NCI-H82 treated with DMSO at 0.1 percent for 48 hours (cell line): ENCODE data around the gene FNDC3B.

ENCODE experiments used
- DNase-seq: peaks from one replicate; lab custom pipeline; 2025; ENCODE audit not compliant: unreplicated experiment; lab: John Stamatoyannopoulos, UW

FNDC3B gene

GRCh38 chr3:172324611-172325203, 285.3 kb downstream of the FNDC3B start:
- DNase-seq: no peak

DNA sequence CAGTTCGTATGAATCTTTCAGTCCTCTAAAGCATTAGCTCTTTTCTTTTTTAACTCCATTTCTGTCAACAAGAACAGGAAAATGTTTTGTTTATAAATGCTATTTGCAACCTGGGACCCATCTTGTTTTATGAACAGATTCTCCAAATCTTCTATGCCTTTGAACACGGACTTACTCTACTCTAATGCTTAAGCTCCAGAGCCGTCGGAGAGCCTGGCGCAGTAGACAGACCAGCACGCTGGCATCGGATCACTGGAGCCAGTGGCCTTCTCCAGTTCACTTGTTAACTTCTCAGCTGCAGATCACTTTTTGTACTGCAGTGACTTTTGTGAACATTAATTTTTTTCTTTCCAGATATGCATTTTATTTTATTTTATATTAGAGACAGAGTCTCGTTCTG, 286.1 kb downstream of the FNDC3B start:
- no peak for DNase-seq

- no peak for DNase-seq
Measured at GRCh38 chr3:172326993-172327392, 287.6 kb downstream of the FNDC3B start.

- DNase-seq: no peak
Measured at GRCh38 chr3:172328282-172328681, 288.9 kb downstream of the FNDC3B start.

GRCh38 chr3:172329070-172329469, 289.7 kb downstream of the FNDC3B start:
- no peak for DNase-seq

GRCh38 chr3:172330413-172330812, 291.0 kb downstream of the FNDC3B start:
- DNase-seq: no peak

- peak; percentile 23 for DNase-seq
Measured at GRCh38 chr3:172332256-172333041, 293.1 kb downstream of the FNDC3B start.

GRCh38 chr3:172333042-172333377, 293.6 kb downstream of the FNDC3B start:
- DNase-seq: no peak

GRCh38 chr3:172333692-172334457, 294.5 kb downstream of the FNDC3B start:
- DNase-seq: no peak

DNA sequence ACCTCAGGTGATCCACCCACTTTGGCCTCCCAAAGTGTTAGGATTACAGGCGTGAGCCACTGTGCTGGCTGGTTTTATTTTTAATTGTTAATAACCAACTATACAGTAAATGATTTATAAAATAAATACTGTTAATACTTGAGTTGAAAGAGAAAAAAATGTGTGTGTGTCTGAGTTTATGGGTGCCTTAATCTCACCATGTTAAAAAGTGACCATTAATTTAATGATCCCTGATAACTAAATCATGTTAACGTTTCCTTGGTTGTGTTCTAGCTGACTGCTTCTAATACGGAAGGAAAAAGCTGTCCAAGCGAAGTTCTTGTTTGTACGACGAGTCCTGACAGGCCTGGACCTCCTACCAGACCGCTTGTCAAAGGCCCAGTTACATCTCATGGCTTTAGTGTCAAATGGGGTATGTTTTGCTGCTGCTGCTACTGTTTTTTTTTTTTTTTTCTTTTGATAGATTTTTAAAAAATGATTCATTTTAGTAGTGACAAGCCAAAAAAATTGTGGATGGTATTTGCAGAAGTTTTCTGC, 295.4 kb downstream of the FNDC3B start:
- no peak for DNase-seq

- DNase-seq: no peak
Measured at GRCh38 chr3:172339892-172340291, 300.5 kb downstream of the FNDC3B start.

GRCh38 chr3:172340583-172340982, 301.2 kb downstream of the FNDC3B start:
- DNase-seq: no peak

GRCh38 chr3:172341482-172342059, 302.2 kb downstream of the FNDC3B start:
- peak; percentile 11 for DNase-seq

GRCh38 chr3:172342097-172342659, 302.8 kb downstream of the FNDC3B start:
- DNase-seq: no peak

DNA sequence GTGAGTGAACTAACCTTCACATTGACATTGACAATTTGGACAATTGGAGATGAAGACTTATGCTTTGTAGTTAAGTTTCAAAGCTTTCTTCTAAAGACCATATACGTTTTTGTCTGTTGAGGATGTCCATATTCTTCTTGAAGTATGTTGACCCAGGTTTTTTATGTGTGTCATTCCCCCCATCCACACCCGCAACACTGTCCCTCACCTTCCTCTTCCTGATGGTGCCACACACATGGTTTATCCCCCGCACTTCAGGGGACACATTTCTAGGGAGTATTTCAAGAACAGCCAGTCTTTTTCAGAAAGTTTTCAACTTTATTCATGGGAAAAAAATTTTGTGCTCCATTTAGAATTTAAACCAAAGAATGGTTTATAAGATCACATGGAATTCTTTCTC, 303.7 kb downstream of the FNDC3B start:
- no peak for DNase-seq

GRCh38 chr3:172343979-172344378, 304.6 kb downstream of the FNDC3B start:
- no peak for DNase-seq

DNA sequence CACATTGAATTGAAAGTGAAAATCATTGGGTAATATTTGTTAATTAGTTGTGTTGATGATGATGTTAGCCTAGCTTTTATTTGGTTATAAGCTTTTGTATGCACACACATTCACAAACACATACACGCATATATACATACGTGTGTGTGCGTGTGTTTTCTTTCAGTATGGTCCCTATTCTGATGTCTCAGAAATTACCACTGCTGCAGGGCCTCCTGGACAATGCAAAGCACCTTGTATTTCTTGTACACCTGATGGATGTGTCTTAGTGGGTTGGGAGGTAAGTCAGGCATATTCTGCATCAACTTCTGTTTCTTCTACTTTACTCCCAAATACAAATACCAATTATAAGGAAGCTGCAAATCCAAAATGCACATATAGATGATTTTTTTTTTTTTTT, 306.8 kb downstream of the FNDC3B start:
- DNase-seq: no peak

DNA sequence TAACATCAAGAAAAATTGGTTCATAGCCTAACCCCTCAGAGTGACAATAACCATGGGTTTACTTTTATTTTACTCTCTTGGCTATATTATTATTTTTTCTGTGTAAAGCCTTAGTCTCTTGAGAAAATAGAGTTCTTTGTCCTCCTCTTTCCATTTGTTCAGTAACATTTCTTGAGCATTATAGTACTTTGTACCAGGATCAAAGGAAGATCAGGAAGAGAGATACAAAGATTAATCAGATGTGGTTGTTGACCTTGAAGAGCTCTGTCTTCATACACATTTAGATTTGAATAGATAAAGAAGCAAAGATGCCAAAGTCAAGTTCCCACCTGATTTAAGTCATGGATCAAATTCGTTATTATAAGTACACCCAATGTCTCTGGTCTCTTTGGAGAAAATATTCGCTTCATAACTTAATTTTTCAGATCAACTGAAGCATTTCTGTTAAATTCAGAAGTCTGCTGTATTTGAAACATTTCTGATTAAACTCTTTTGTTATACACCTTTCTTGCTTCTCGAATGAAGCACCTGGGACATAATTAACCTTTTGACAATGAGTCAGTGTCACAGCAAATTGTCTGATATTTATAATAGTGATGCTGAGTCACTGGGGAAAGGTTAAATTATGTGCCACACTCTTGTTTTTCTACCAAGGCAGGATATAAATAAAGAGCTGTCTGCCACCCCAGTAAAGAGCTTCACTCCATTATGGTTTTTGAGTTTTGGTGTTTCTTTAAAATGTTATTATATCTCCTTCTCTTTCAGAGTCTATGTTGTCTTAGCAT, 308.7 kb downstream of the FNDC3B start:
- DNase-seq: no peak

GRCh38 chr3:172351895-172352466, 312.6 kb downstream of the FNDC3B start:
- DNase-seq: no peak

- no peak for DNase-seq
Measured at GRCh38 chr3:172352786-172353185, 313.4 kb downstream of the FNDC3B start.
